Measurements from ENCODE around the gene DCC. TPM values are rescaled to one million over a fixed set of nuclear protein-coding genes. Genes with fewer than 3 reads are reported as not detected.
"Not testable (repeated sequence)": the region's sequence is repeated elsewhere in the genome, so short reads cannot be mapped to it uniquely, and the experiment has no call there.

DCC gene
- total RNA-seq, 2 experiments from 2014 or later: not detected

DNA sequence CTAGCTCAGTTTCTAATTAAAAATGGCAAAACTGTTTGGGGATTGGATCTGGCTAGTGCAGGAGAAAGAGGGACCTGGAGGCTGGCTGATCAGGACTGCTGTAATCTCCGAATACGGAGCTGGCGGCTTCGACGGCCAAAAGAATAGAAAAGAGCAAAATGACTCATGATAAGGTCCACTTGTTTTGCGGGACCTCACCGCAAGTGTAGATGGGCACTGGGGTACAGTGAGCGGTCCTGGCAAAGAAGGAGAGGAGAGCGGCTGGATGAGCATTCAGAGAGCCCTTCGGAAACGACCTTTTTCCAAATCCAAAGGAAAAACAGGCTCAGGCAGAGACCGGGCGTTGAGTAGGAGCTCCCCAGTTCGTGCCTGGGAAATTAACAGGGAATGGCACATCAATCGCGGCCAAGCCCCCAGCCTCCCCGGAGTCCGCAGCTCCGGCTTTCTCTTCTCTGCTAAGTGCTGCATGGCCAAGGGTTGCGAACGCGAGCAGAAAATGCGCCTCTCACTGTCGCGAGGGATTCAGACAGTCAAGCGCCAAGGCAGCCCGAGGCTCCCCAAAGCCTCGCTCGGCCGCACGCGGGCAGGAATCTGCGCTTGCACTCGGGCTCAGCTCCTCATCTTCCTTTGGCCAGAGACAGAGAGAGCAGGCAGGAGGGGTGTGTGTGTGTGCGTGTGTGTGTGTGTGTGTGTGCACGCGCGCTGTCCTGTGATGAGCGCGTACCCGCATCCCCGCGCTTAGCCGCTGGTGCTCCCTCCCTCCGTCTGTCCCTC lies 1.8 kb downstream of the DCC start:
- H3K27ac Mint-ChIP-seq: no peak overlapping the region
- H3K27me3 Mint-ChIP-seq: peaks cover 30% of the 10 kb centered on the region
- CTCF ChIA-PET: no interaction called here
- H3K36me3 Mint-ChIP-seq: no peaks in the 10 kb centered on the region
- H3K4me1 Mint-ChIP-seq: no peaks in the 10 kb centered on the region
- H3K9me3 Mint-ChIP-seq (ENCODE audit: low read depth): no peaks in the 10 kb centered on the region
- no peak overlapping the region for H3K4me3 Mint-ChIP-seq
- DNase-seq: no peak
- no peak for ATAC-seq

- H3K27ac Mint-ChIP-seq: no peak overlapping the region
- no peaks in the 10 kb centered on the region for H3K36me3 Mint-ChIP-seq
- H3K4me1 Mint-ChIP-seq: no peaks in the 10 kb centered on the region
- ATAC-seq: no peak
- H3K9me3 Mint-ChIP-seq (ENCODE audit: low read depth): no peaks in the 10 kb centered on the region
- H3K27me3 Mint-ChIP-seq: peaks cover 30% of the 10 kb centered on the region
- H3K4me3 Mint-ChIP-seq: no peak overlapping the region
- no peak for DNase-seq
- CTCF ChIA-PET: no interaction called here
These were observed 2.5 kb downstream of the DCC start for GRCh38 chr18:52342456-52342855.

DNA sequence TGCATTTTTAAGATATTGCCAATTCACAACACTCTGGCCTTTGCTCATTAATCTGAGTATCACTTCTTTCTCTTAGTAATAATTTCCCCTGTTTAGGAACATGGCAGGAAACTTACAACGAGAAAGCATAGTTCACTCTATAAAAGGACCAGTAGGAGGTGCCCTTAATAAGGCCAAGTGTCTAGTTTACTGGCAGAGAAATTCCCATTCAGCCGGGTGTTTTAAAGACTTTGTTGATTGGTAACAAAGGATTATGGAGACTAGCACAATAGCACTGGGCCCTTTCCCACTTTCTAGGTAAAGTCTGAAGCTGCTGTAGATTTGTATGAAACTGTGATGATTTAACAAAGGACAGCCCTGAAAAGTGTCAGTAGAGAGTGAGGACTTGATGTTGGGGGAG lies 3.1 kb downstream of the DCC start:
- H3K27ac Mint-ChIP-seq: no peak overlapping the region
- ATAC-seq: no peak
- H3K4me3 Mint-ChIP-seq: no peak overlapping the region
- H3K9me3 Mint-ChIP-seq (ENCODE audit: low read depth): no peaks in the 10 kb centered on the region
- peaks cover 30% of the 10 kb centered on the region for H3K27me3 Mint-ChIP-seq
- no peaks in the 10 kb centered on the region for H3K4me1 Mint-ChIP-seq
- H3K36me3 Mint-ChIP-seq: no peaks in the 10 kb centered on the region
- no peak for DNase-seq
- CTCF ChIA-PET: no interaction called here

DNA sequence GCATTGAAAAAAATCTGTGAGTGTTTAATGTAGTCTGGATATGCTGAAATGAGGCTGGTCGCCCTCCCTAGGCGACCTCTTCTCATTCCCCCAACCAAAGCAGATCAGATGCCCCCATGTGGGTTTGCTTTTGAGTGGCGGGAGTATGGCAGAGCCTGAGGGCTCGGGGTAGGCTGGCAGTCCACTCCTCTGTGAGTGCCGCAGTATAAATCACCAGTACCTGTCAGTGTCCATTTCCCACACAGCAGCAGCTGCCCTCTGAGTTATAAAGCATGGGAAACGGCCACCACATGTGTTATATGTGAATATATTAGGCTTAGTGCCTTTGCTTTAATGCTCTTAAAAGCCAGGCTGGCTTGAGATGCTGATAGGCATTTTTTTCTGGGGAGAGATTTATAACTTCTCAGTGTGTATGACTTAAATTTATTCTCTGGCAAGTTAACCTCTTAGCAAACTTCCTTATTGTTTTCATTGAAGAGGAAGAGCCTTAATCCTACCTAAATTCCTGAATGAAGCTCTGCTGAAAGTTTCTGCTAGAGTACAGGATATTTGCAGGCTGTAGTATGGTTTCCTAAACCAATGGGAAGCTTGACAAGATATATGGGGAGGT lies 3.8 kb downstream of the DCC start:
- DNase-seq: no peak
- no peaks in the 10 kb centered on the region for H3K9me3 Mint-ChIP-seq (ENCODE audit: low read depth)
- CTCF ChIA-PET: no interaction called here
- no peaks in the 10 kb centered on the region for H3K36me3 Mint-ChIP-seq
- peaks cover 29% of the 10 kb centered on the region for H3K27me3 Mint-ChIP-seq
- no peaks in the 10 kb centered on the region for H3K4me1 Mint-ChIP-seq
- no peak overlapping the region for H3K27ac Mint-ChIP-seq
- no peak overlapping the region for H3K4me3 Mint-ChIP-seq
- ATAC-seq: no peak

DNA sequence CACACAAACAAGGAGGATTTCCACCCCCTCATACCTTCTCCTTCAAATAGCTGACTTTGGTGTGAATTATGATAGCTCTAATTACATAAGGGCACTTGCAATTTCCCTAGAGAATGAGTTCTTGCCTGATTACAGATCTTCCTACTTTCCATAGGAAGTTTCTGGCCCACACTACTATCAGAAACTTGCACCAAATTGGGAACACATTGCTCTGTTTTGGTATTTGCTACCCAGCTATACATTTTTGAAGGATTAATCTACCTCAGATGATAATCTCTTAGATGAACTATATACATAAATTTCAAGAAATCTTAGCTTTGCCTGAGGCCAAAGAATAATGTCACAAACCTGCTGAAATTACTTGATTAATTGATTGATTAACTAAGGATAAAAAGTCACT lies 4.9 kb downstream of the DCC start:
- Mint-ChIP-seq H3K9me3 (ENCODE audit: low read depth) (no peaks in the 10 kb centered on the region), H3K27me3 (peaks cover 22% of the 10 kb centered on the region), H3K27ac (no peak overlapping the region), H3K36me3 (no peaks in the 10 kb centered on the region), H3K4me3 (no peak overlapping the region), H3K4me1 (no peaks in the 10 kb centered on the region)
- no peak for ATAC-seq
- CTCF ChIA-PET: no interaction called here
- no peak for DNase-seq

GRCh38 chr18:52345428-52345827 lies 5.4 kb downstream of the DCC start:
- Mint-ChIP-seq H3K4me3 (no peak overlapping the region), H3K36me3 (no peaks in the 10 kb centered on the region), H3K27ac (no peak overlapping the region), H3K27me3 (peaks cover 16% of the 10 kb centered on the region), H3K9me3 (ENCODE audit: low read depth) (no peaks in the 10 kb centered on the region), H3K4me1 (no peaks in the 10 kb centered on the region)
- no peak for ATAC-seq
- CTCF ChIA-PET: no interaction called here
- no peak for DNase-seq

DNA sequence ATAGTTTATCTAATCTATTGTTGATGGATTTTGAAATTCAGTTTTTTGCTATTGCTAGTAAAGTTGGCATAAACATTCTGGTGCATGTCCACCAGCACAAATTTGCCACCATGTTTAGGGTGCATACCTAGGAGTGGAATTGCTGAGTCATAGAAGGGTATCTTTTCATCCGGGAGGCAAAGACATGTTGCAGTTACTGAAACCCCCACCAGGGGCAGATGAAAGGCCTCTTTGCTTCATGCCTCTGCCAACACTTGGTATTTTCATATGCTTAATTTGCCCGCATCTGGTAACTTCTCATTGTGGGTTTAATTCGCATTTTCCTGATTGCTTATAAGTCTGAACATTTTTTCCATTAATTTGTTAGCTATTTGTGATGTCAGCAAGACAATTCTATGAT lies 8.2 kb downstream of the DCC start:
- no peaks in the 10 kb centered on the region for H3K9me3 Mint-ChIP-seq (ENCODE audit: low read depth)
- H3K4me3 Mint-ChIP-seq: no peak overlapping the region
- H3K4me1 Mint-ChIP-seq: no peaks in the 10 kb centered on the region
- H3K27ac Mint-ChIP-seq: no peak overlapping the region
- DNase-seq (no peak), ATAC-seq (no peak)
- CTCF ChIA-PET: no interaction called here
- H3K36me3 Mint-ChIP-seq: no peaks in the 10 kb centered on the region
- H3K27me3 Mint-ChIP-seq: no peaks in the 10 kb centered on the region

GRCh38 chr18:52349498-52349897 lies 9.5 kb downstream of the DCC start:
- no peaks in the 10 kb centered on the region for H3K4me1 Mint-ChIP-seq
- H3K27ac Mint-ChIP-seq: no peak overlapping the region
- CTCF ChIA-PET: no interaction called here
- H3K36me3 Mint-ChIP-seq: no peaks in the 10 kb centered on the region
- DNase-seq (no peak), ATAC-seq (no peak)
- H3K9me3 Mint-ChIP-seq (ENCODE audit: low read depth): no peaks in the 10 kb centered on the region
- H3K4me3 Mint-ChIP-seq: no peak overlapping the region
- H3K27me3 Mint-ChIP-seq: no peaks in the 10 kb centered on the region

- Mint-ChIP-seq H3K4me1 (no peaks in the 10 kb centered on the region), H3K36me3 (no peaks in the 10 kb centered on the region), H3K27ac (no peak overlapping the region), H3K27me3 (no peaks in the 10 kb centered on the region), H3K9me3 (ENCODE audit: low read depth) (no peaks in the 10 kb centered on the region), H3K4me3 (no peak overlapping the region)
- CTCF ChIA-PET: no interaction called here
- ATAC-seq (no peak), DNase-seq (no peak)
These were observed 12.9 kb downstream of the DCC start for GRCh38 chr18:52352920-52353319.

DNA sequence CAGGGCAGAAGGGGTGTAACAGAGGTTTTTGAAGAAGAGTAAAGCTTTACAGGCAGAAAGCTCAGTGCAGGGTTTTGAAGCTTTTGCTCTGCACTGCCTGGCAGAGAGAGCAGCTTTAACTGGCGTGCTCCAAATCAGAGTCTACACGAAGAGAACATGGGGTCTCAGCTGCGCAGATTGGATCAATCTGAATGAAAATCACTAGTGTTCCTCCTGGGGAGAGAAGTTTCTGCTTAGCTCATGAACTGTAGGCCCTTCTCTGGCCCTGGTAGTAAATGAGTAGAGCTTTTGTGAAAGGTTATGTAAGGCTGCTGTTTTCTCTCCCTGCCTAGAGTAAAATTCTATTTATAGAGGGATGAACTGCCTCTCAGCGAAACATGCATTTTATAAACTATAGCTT lies 13.6 kb downstream of the DCC start:
- no peak for DNase-seq
- Mint-ChIP-seq H3K4me3 (no peak overlapping the region), H3K4me1 (no peaks in the 10 kb centered on the region), H3K27me3 (no peaks in the 10 kb centered on the region), H3K36me3 (no peaks in the 10 kb centered on the region), H3K27ac (no peak overlapping the region), H3K9me3 (ENCODE audit: low read depth) (no peaks in the 10 kb centered on the region)
- CTCF ChIA-PET: no interaction called here
- no peak for ATAC-seq

GRCh38 chr18:52363861-52364260 lies 23.9 kb downstream of the DCC start:
- Mint-ChIP-seq H3K4me3 (no peak overlapping the region), H3K27me3 (no peaks in the 10 kb centered on the region), H3K4me1 (no peaks in the 10 kb centered on the region), H3K36me3 (no peaks in the 10 kb centered on the region), H3K27ac (no peak overlapping the region), H3K9me3 (ENCODE audit: low read depth) (peaks cover 3% of the 10 kb centered on the region)
- CTCF ChIA-PET: no interaction called here
- DNase-seq (no peak), ATAC-seq (no peak)

DNA sequence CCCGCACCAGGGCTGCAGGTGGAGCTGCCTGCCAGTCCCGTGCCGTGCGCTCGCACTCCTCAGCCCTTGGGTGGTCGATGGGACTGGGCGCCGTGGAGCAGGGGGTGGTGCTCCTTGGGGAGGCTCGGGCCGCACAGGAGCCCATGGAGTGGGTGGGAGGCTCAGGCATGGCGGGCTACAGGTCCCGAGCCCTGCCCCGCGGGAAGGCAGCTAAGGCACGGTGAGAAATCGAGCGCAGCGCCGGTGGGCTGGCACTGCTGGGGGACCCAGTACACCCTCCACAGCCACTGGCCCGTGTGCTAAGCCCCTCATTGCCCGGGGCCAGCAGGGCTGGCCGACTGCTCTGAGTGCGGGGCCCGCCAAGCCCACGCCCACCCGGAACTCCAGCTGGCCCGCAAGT lies 26.9 kb downstream of the DCC start:
- DNase-seq; H3K27ac Mint-ChIP-seq; ATAC-seq; H3K4me1 Mint-ChIP-seq; CTCF ChIA-PET; H3K36me3 Mint-ChIP-seq; H3K27me3 Mint-ChIP-seq; H3K4me3 Mint-ChIP-seq; H3K9me3 Mint-ChIP-seq (ENCODE audit: low read depth): not testable (repeated sequence)

DNA sequence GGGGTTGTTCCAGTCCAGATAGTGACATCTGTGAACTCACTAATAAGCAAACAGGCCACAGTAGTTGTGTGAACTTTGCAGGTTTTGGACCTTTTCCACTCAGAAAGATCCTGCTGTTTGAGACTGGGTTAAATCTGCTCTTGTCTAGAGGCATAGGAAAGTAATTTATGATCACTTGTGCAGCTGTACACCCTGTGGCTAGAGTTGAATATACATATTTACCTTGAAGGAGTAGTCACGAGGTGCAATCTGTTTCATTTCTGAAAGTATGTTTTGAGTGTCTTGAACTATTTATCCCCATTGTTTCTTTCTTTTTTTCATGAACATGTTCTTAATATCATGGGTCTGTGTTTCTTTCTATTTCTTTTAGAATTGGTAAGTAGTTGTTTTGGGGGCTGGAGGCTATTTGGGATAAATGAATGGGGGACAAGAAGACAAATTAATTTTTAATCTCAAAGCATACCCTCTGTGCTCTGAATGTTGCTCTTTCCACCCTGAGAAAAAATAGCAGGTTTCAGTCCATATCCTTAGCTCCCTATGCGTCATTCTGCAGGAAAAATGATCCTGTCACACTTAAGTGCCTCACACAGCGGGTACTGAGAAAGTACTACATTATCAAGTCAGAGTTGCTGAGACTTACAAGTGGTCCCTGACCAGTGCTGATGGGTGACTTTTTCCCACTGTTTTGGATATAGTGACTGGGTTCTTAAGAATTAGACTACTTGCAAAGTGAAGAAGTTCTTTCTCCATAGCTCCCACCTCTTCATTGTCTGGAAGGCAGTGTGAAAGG lies 28.2 kb downstream of the DCC start:
- Mint-ChIP-seq H3K27ac (no peak overlapping the region), H3K27me3 (no peaks in the 10 kb centered on the region), H3K9me3 (ENCODE audit: low read depth) (peaks cover 3% of the 10 kb centered on the region), H3K4me1 (no peaks in the 10 kb centered on the region), H3K36me3 (no peaks in the 10 kb centered on the region), H3K4me3 (no peak overlapping the region)
- DNase-seq (no peak), ATAC-seq (no peak)
- CTCF ChIA-PET: no interaction called here

DNA sequence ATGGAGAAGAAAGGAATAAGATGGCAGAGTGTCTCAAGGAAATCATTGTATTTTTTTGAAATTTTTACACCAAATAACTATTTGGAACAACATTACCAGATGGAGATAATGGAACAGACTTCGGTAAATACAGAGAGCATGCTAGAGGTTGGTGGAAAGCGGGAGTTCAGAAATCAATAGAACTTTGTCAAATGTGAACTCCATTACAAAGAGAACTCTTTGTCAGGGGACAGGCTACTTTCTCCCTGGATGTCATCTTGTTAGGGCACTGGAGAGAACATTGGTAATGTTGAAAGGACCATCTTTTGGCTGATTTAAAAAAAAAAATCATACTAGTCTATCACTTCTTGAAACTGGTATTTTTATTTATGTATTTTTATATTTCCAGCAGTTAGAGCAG lies 30.8 kb downstream of the DCC start:
- no peak for ATAC-seq
- DNase-seq: no peak
- Mint-ChIP-seq H3K27me3 (no peaks in the 10 kb centered on the region), H3K4me3 (no peak overlapping the region), H3K36me3 (no peaks in the 10 kb centered on the region), H3K9me3 (ENCODE audit: low read depth) (peaks cover 3% of the 10 kb centered on the region), H3K27ac (no peak overlapping the region), H3K4me1 (no peaks in the 10 kb centered on the region)
- CTCF ChIA-PET: no interaction called here

Data from activated CD8-positive, alpha-beta memory T cell treated with anti-CD3 and anti-CD28 coated beads, Interleukin-2, amount 10 ng/mL, durations not matched to agents 7 days and 5 days (primary cell).